GM10266 (cell line): ENCODE results near the gene AP1B1.
A peak's percentile ranks its signal among the peaks of the same experiment; 100 is the strongest.
"Not testable (repeated sequence)": the region's sequence is repeated elsewhere in the genome, so short reads cannot be mapped to it uniquely, and the experiment has no call there.

Experiments
- DNase-seq: peaks from one replicate; pipeline ENCODE4 v3.0.0; 2012; ENCODE audit errors: extremely low spot score
- CTCF ChIP-seq: IDR thresholded peaks from 2 replicates; pipeline ENCODE4 v1.5.1; 2012; ENCODE audit warnings: mild to moderate bottlenecking, low read depth; ENCODE audit not compliant: control insufficient read depth, insufficient read depth; ENCODE audit errors: missing control alignments

Gene AP1B1

GRCh38 chr22:29426476-29426875 is 38.1 kb upstream of the AP1B1 start:
- no peak for DNase-seq
- TF ChIP-seq CTCF = no peak

- DNase-seq = not testable (repeated sequence)
Measured at GRCh38 chr22:29418704-29419103, 30.3 kb upstream of the AP1B1 start.

- not testable (repeated sequence) for DNase-seq
Measured at GRCh38 chr22:29414951-29415591, 26.7 kb upstream of the AP1B1 start.

GRCh38 chr22:29412772-29413171 is 24.4 kb upstream of the AP1B1 start:
- TF ChIP-seq CTCF = peak; percentile 48
- DNase-seq = not testable (repeated sequence)

GRCh38 chr22:29411569-29412211 is 23.3 kb upstream of the AP1B1 start:
- DNase-seq = not testable (repeated sequence)

GRCh38 chr22:29408940-29409339 is 20.6 kb upstream of the AP1B1 start:
- no peak for TF ChIP-seq CTCF
- no peak for DNase-seq

GRCh38 chr22:29401538-29401937 is 13.2 kb upstream of the AP1B1 start:
- DNase-seq = not testable (repeated sequence)

GRCh38 chr22:29400576-29400975 is 12.2 kb upstream of the AP1B1 start:
- DNase-seq = no peak
- no peak for TF ChIP-seq CTCF

- DNase-seq = no peak
- TF ChIP-seq CTCF = no peak
Measured at GRCh38 chr22:29397791-29398190, 9.4 kb upstream of the AP1B1 start.
